PC-9 (cell line): ENCODE measurements around the gene HSPA14. TPM values are rescaled to one million over a fixed set of nuclear protein-coding genes. Genes with fewer than 3 reads are reported as not detected.

ENCODE experiments used
- BruUV-seq: library from RNA; stranded (reverse); fragments of 400-500 nt; replicated peaks from 2 replicates; lab custom pipeline; 2021; lab: Mats Ljungman, UMichigan
- CTCF ChIA-PET: fragments of 300-600 bp; sonication (Branson Sonifier 250); formaldehyde crosslinking; loops from one replicate; lab custom pipeline; 2022; ENCODE audit warnings: antibody characterized with exemption; lab: Charles Lee
- POLR2A ChIA-PET: fragments of 300-600 bp; sonication (Branson Sonifier 250); formaldehyde crosslinking; loops from one replicate; lab custom pipeline; 2022; ENCODE audit warnings: antibody characterized with exemption; ENCODE audit not compliant: unreplicated experiment; lab: Charles Lee
- DNase-seq, 2 experiments: peaks; one replicate each; pipeline versions ENCODE4 v3.0.0 to v3.0.0-alpha.2; 2015 to 2022; ENCODE audit warnings: mixed read lengths in 1 of 2
- H2AFZ ChIP-seq: fragments of 200-600 bp; sonication (generic); 2 replicates; pipeline ENCODE4 v1.8.1; 2017; ENCODE audit warnings: antibody characterized with exemption
- H3F3A ChIP-seq: fragments of 200-600 bp; sonication (generic); 2 replicates; pipeline ENCODE4 v1.8.1; 2017; ENCODE audit warnings: antibody characterized with exemption, mild to moderate bottlenecking, low read depth; ENCODE audit not compliant: insufficient read depth
- H3K27ac ChIP-seq: fragments of 200-600 bp; sonication (generic); 2 replicates; pipeline ENCODE4 v1.6.1; 2016; ENCODE audit warnings: mixed run types
- H3K27me3 ChIP-seq: fragments of 200-600 bp; sonication (generic); 2 replicates; pipeline ENCODE4 v1.6.1; 2016; ENCODE audit warnings: low read depth, mixed run types; ENCODE audit not compliant: insufficient read depth
- H3K36me3 ChIP-seq: fragments of 200-600 bp; sonication (generic); 2 replicates; pipeline ENCODE4 v1.6.1; 2016; ENCODE audit warnings: low read depth, mixed run types
- H3K4me1 ChIP-seq: fragments of 200-600 bp; sonication (generic); replicated peaks from 2 replicates; pipeline ENCODE4 v1.6.1; 2016; ENCODE audit warnings: mixed run types; ENCODE audit not compliant: insufficient read depth
- H3K4me2 ChIP-seq: fragments of 200-600 bp; sonication (generic); 2 replicates; pipeline ENCODE4 v1.6.1; 2017; ENCODE audit warnings: mixed run types
- H3K4me3 ChIP-seq: fragments of 200-600 bp; sonication (generic); 2 replicates; pipeline ENCODE4 v1.6.1; 2016; ENCODE audit warnings: mixed run types
- H3K79me2 ChIP-seq: fragments of 200-600 bp; sonication (generic); 2 replicates; pipeline ENCODE4 v1.6.1; 2017; ENCODE audit warnings: low read depth, mixed run types
- H3K9me2 ChIP-seq: fragments of 200-600 bp; sonication (generic); 2 replicates; pipeline ENCODE4 v1.8.1; 2017; ENCODE audit warnings: mild to moderate bottlenecking; ENCODE audit not compliant: insufficient read depth
- H3K9me3 ChIP-seq: fragments of 200-600 bp; sonication (generic); 2 replicates; pipeline ENCODE4 v1.8.1; 2016; ENCODE audit warnings: low read depth; ENCODE audit not compliant: insufficient read depth
- H4K20me1 ChIP-seq: fragments of 200-600 bp; sonication (generic); 2 replicates; pipeline ENCODE4 v1.8.1; 2017; ENCODE audit not compliant: insufficient read depth
- EZH2 ChIP-seq: fragments of 200-600 bp; sonication (generic); IDR thresholded peaks from 2 replicates; pipeline ENCODE4 v1.8.0; 2017; ENCODE audit warnings: antibody characterized with exemption, low read depth
- intact Hi-C: fragments of 100-400 bp; cut with micrococcal nuclease; formaldehyde crosslinking; loops from one replicate; pipeline ENCODE4 v1.10.0; 2022; ENCODE audit not compliant: unreplicated experiment
- total RNA-seq: library from RNA; stranded (reverse); gene quantifications from 2 replicates; pipeline ENCODE4 v1.2.3, GENCODE V29; 2021
- TF ChIP-seq, protein P1 (sequence below): fragments of 200-600 bp; sonication (generic); conservative IDR thresholded peaks from 2 replicates; pipeline ENCODE4 v1.6.1; 2017; ENCODE audit warnings: mixed run types, antibody characterized with exemption, mild to moderate bottlenecking, moderate library complexity

The HSPA14 gene
- total RNA-seq, 1 experiment from 2014 or later, result 23.1 TPM

DNA sequence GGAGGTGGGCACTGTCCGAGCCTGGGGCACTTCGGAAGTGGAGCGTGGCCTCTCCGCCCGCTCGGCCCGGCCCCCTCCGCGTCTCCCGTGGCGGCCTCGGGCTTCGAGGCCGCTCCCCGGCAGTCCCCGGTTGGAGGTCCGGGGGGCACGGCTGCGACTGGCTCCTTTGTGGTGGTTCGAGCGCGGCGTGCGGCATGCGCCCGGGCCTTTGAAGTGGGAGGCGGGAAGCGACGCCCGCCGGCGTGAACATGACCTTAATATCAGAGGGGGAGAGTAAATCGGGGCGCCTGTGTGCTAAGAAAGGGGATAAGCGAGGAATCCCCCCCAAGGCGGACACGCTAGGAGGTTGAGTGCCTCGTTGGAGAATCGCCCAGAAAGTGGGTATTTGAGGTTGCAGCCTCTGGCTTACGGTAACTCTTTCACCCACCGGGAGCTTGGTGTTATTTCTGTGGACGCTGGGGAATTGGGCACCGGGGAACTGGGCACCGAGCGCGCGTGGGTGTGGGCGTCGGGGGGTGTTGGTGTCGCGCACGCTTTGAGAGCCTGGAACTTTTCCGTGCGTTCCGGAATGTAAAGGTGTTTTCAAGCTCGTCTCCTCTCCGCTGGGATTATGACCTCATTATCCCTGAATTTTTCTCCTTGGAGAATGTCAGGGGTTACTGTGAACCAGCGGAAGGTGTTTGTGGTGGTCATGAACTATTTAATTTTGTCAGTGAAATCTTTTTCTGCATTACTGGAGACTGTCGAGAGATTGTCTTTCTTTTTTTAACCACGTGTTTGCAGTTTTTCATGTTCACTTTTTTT lies 41.2 kb downstream of the HSPA14 start:
- H3K36me3 ChIP-seq, result no peaks in the 10 kb centered on the region
- POLR2A ChIA-PET, result interaction anchor here (0.6 kb wide), 1 partner anchor 82 kb away, joined by 8 read pairs; no protein-coding TSS in a partner anchor
- peaks cover 75% of the 10 kb centered on the region for H3K79me2 ChIP-seq
- H3K4me1 ChIP-seq, result peaks cover 24% of the 10 kb centered on the region
- no TSS peak for BruUV-seq
- peak overlapping the region; percentile 85 for H2AFZ ChIP-seq
- CTCF ChIA-PET, result interaction anchor here (0.6 kb wide), 1 partner anchor 58 kb away, joined by 4 read pairs; no protein-coding TSS in a partner anchor
- peak overlapping the region; percentile 95 for H3K4me2 ChIP-seq
- TF ChIP-seq EZH2, result no peak
- TF ChIP-seq, protein P1, sequence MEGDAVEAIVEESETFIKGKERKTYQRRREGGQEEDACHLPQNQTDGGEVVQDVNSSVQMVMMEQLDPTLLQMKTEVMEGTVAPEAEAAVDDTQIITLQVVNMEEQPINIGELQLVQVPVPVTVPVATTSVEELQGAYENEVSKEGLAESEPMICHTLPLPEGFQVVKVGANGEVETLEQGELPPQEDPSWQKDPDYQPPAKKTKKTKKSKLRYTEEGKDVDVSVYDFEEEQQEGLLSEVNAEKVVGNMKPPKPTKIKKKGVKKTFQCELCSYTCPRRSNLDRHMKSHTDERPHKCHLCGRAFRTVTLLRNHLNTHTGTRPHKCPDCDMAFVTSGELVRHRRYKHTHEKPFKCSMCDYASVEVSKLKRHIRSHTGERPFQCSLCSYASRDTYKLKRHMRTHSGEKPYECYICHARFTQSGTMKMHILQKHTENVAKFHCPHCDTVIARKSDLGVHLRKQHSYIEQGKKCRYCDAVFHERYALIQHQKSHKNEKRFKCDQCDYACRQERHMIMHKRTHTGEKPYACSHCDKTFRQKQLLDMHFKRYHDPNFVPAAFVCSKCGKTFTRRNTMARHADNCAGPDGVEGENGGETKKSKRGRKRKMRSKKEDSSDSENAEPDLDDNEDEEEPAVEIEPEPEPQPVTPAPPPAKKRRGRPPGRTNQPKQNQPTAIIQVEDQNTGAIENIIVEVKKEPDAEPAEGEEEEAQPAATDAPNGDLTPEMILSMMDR, result no peak
- intact Hi-C loops, result loop anchor here (2.0 to 5.0 kb wide), 3 partner anchors 73 to 289 kb away; partner anchors contain the start of genes DCLRE1C and NMT2
- peaks cover 10% of the 10 kb centered on the region; the same call in 1 of the 2 replicates for H3F3A ChIP-seq
- peak overlapping the region; percentile 67 for H3K4me3 ChIP-seq
- no peaks in the 10 kb centered on the region for H3K27me3 ChIP-seq
- H3K9me2 ChIP-seq, result no peaks in the 10 kb centered on the region
- no peak for DNase-seq
- peak overlapping the region; percentile 26; the same call in 1 of the 2 replicates for H3K27ac ChIP-seq
- no peaks in the 10 kb centered on the region for H3K9me3 ChIP-seq
- no peaks in the 10 kb centered on the region; the same call in 1 of the 2 replicates for H4K20me1 ChIP-seq

DNA sequence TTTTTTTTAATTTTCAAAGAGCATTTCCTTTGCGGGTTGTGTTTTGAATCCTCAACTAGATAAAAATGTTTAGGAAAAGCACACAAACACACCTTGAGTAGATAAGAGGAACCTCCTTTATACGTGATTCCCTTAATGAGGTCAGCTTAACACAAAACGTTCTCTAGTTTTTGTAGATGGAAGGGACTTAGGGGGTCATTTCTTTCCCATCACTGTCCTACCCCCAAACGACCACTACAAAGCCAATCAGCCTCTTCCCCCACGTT lies 41.8 kb downstream of the HSPA14 start:
- POLR2A ChIA-PET, result interaction anchor here (0.6 kb wide), 2 partner anchors 82 to 290 kb away, joined by 5 to 8 read pairs; no protein-coding TSS in a partner anchor
- intact Hi-C loops, result loop anchor here (2.0 to 5.0 kb wide), 3 partner anchors 72 to 289 kb away; partner anchors contain the start of genes DCLRE1C and NMT2
- Histone ChIP-seq H3K27ac (peak overlapping the region; percentile 26; the same call in 1 of the 2 replicates), H3K27me3 (no peaks in the 10 kb centered on the region), H3K4me3 (peak overlapping the region; percentile 67), H3K9me3 (no peaks in the 10 kb centered on the region), H3K4me2 (peak overlapping the region; percentile 95), H3F3A (peaks cover 10% of the 10 kb centered on the region; the same call in 1 of the 2 replicates), H3K9me2 (no peaks in the 10 kb centered on the region), H3K79me2 (peaks cover 81% of the 10 kb centered on the region), H2AFZ (peak overlapping the region; percentile 85), H3K36me3 (no peaks in the 10 kb centered on the region), H4K20me1 (no peaks in the 10 kb centered on the region; the same call in 1 of the 2 replicates), H3K4me1 (peaks cover 24% of the 10 kb centered on the region)
- CTCF ChIA-PET, result interaction anchor here (0.6 kb wide), 1 partner anchor 57 kb away, joined by 4 read pairs; no protein-coding TSS in a partner anchor
- TF ChIP-seq EZH2, result no peak
- TF ChIP-seq, protein P1, result no peak
- BruUV-seq, result no TSS peak
- no peak for DNase-seq

DNA sequence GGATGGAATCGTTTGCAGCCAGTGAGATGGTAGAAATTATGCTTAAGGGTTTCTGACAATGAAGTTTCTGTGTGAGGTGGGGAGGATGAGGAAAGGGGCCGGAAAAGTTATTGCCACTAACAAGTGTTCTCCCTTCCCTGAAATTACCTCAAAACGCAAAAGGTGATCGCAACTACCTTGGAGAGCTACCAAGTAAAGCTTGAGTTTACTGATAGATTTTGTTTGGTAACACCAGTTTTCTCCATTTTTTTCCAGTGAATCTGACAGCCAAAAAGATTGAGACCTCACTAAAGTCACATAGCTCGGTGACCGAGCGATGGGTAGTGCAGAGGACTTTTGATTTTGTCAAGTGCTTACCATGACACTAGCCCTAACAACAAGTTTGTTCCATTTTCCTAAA lies 42.1 kb downstream of the HSPA14 start:
- Histone ChIP-seq H3K4me1 (peaks cover 24% of the 10 kb centered on the region), H3K27ac (no peak overlapping the region), H4K20me1 (no peaks in the 10 kb centered on the region; the same call in 1 of the 2 replicates), H3K27me3 (no peaks in the 10 kb centered on the region), H3K4me2 (peak overlapping the region; percentile 95), H3K9me3 (no peaks in the 10 kb centered on the region), H3F3A (peaks cover 10% of the 10 kb centered on the region; the same call in 1 of the 2 replicates), H2AFZ (peak overlapping the region; percentile 85; the same call in 1 of the 2 replicates), H3K9me2 (no peaks in the 10 kb centered on the region), H3K4me3 (peak overlapping the region; percentile 67), H3K36me3 (no peaks in the 10 kb centered on the region), H3K79me2 (peaks cover 84% of the 10 kb centered on the region)
- TF ChIP-seq, protein P1, result no peak
- no peak for TF ChIP-seq EZH2
- no peak for DNase-seq
- ChIA-PET CTCF (no interaction called here), POLR2A (interaction anchor here (0.6 kb wide), 2 partner anchors 81 to 290 kb away, joined by 5 to 8 read pairs; no protein-coding TSS in a partner anchor)
- BruUV-seq, result TSS peak; percentile 59
- intact Hi-C loops, result no loop called here
